H1 (cell line): Measurements from ENCODE around the gene DHRS1. TPM values are rescaled to one million over a fixed set of nuclear protein-coding genes. Genes with fewer than 3 reads are reported as not detected.

ENCODE experiments used
- CTCF ChIA-PET: fragments of 300-600 bp; sonication (Branson Sonifier 250); formaldehyde crosslinking; loops from one replicate; lab custom pipeline; 2021; ENCODE audit not compliant: partially characterized antibody; lab: Charles Lee
- POLR2A ChIA-PET: fragments of 300-600 bp; sonication (Branson Sonifier 250); formaldehyde crosslinking; loops from one replicate; lab custom pipeline; 2021; ENCODE audit warnings: inconsistent platforms; ENCODE audit not compliant: partially characterized antibody; lab: Charles Lee
- DNase-seq, 2 experiments: peaks; one replicate each; pipeline versions ENCODE4 v3.0.0 to v3.0.0-alpha.2; 2010 to 2022; ENCODE audit warnings: low spot score in 2 of 2, low read depth in 1 of 2, mixed read lengths in 1 of 2
- FAIRE-seq: peaks from 2 replicates; lab custom pipeline; 2011; peaks lifted over from hg19 to GRCh38; lab: Jason Lieb, UNC
- H2AFZ ChIP-seq: 2 replicates; pipeline ENCODE4 v1.8.1; 2012; ENCODE audit warnings: low read length, inconsistent platforms
- H2AK5ac ChIP-seq: 2 replicates; pipeline ENCODE4 v1.6.1; 2013; ENCODE audit warnings: low read depth, low read length
- H2BK120ac ChIP-seq: replicated peaks from 2 replicates; pipeline ENCODE3; 2013; ENCODE audit warnings: low read depth, low read length, inconsistent platforms
- H2BK12ac ChIP-seq: 2 replicates; pipeline ENCODE4 v1.6.1; 2013; ENCODE audit warnings: low read depth, low read length
- H2BK15ac ChIP-seq: 2 replicates; pipeline ENCODE4 v1.6.1; 2013; ENCODE audit warnings: low read length
- H2BK20ac ChIP-seq: 2 replicates; pipeline ENCODE4 v1.6.1; 2013; ENCODE audit warnings: low read length
- H2BK5ac ChIP-seq: 2 replicates; pipeline ENCODE4 v1.6.1; 2013; ENCODE audit warnings: low read depth, low read length
- H3K14ac ChIP-seq: 2 replicates; pipeline ENCODE4 v1.6.1; 2013; ENCODE audit warnings: inconsistent platforms; ENCODE audit not compliant: insufficient read length
- H3K18ac ChIP-seq: 2 replicates; pipeline ENCODE4 v1.6.1; 2013; ENCODE audit warnings: low read length; ENCODE audit errors: extremely low read depth
- H3K23ac ChIP-seq: 2 replicates; pipeline ENCODE4 v1.6.1; 2013; ENCODE audit warnings: inconsistent platforms; ENCODE audit not compliant: insufficient read length
- H3K23me2 ChIP-seq: 2 replicates; pipeline ENCODE4 v1.6.1; 2013; ENCODE audit warnings: low read depth, low read length
- H3K27ac ChIP-seq: 2 replicates; pipeline ENCODE4 v1.6.1; 2011; ENCODE audit warnings: low read depth, low read length, inconsistent platforms
- H3K27me3 ChIP-seq, 4 experiments: replicated peaks in 1 of 4; 1 replicate in 1 of 4; 2 replicates in 3 of 4; pipeline versions ENCODE4 v1.6.1 to v1.8.1; 2011 to 2013; ENCODE audit warnings: low read length in 3 of 4, mild to moderate bottlenecking in 3 of 4, inconsistent platforms in 2 of 4, mixed read lengths in 2 of 4, moderate library complexity in 1 of 4; ENCODE audit not compliant: control insufficient read depth in 3 of 4, insufficient read depth in 3 of 4; ENCODE audit errors: extremely low read depth in 1 of 4
- H3K36me3 ChIP-seq, 4 experiments: 2 replicates each; pipeline versions ENCODE4 v1.6.1 to v1.8.1; 2011 to 2013; ENCODE audit warnings: mild to moderate bottlenecking in 4 of 4, low read length in 3 of 4, moderate library complexity in 2 of 4, control low read depth in 1 of 4, inconsistent platforms in 1 of 4; ENCODE audit not compliant: insufficient read depth in 4 of 4, control insufficient read depth in 2 of 4
- H3K4ac ChIP-seq: replicated peaks from 2 replicates; pipeline ENCODE3; 2013; ENCODE audit warnings: low read length, low read depth, mixed read lengths, inconsistent platforms; ENCODE audit not compliant: insufficient read length
- H3K4me1 ChIP-seq, 4 experiments: replicated peaks in 1 of 4; 1 replicate in 1 of 4; 2 replicates in 3 of 4; pipeline versions ENCODE4 v1.6.1 to v1.8.1; 2011 to 2013; ENCODE audit warnings: low read length in 3 of 4, inconsistent platforms in 2 of 4, mixed read lengths in 1 of 4; ENCODE audit not compliant: insufficient read depth in 4 of 4, control insufficient read depth in 3 of 4
- H3K4me2 ChIP-seq, 2 experiments: 2 replicates each; pipeline versions ENCODE4 v1.6.1 to v1.8.1; 2011 to 2013; ENCODE audit warnings: low read depth in 2 of 2, low read length in 2 of 2, control low read depth in 1 of 2, inconsistent platforms in 1 of 2, mild to moderate bottlenecking in 1 of 2; ENCODE audit not compliant: insufficient read depth in 1 of 2
- H3K4me3 ChIP-seq, 4 experiments: fragments of 200-600, 300-600 bp in 1 of 4; sonication (generic), shearing (Covaris generic), sonication (Bioruptor Twin) in 1 of 4; 2 replicates each; pipeline versions ENCODE4 v1.5.1 to v1.8.1; 2011 to 2016; ENCODE audit warnings: low read length in 4 of 4, low read depth in 3 of 4, control low read depth in 2 of 4, inconsistent platforms in 2 of 4, mild to moderate bottlenecking in 2 of 4, mixed read lengths in 1 of 4, moderate library complexity in 1 of 4; ENCODE audit not compliant: insufficient read depth in 2 of 4; ENCODE audit errors: extremely low read depth in 1 of 4
- H3K56ac ChIP-seq: replicated peaks from 2 replicates; pipeline ENCODE3; 2013; ENCODE audit warnings: low read depth, mild to moderate bottlenecking, mixed read lengths, low read length, inconsistent platforms; ENCODE audit not compliant: insufficient read length
- H3K79me1 ChIP-seq: 2 replicates; pipeline ENCODE4 v1.6.1; 2013; ENCODE audit warnings: low read depth, low read length, control low read depth
- H3K79me2 ChIP-seq, 2 experiments: 2 replicates each; pipeline versions ENCODE4 v1.6.1 to v1.8.1; 2012 to 2013; ENCODE audit warnings: low read length in 2 of 2, mild to moderate bottlenecking in 2 of 2, inconsistent platforms in 1 of 2; ENCODE audit not compliant: insufficient read depth in 2 of 2, control insufficient read depth in 1 of 2
- H3K9ac ChIP-seq, 4 experiments: replicated peaks in 1 of 4; 1 replicate in 1 of 4; 2 replicates in 3 of 4; pipeline versions ENCODE4 v1.6.1 to v1.8.1; 2011 to 2013; ENCODE audit warnings: low read depth in 3 of 4, low read length in 3 of 4, control low read depth in 2 of 4, mild to moderate bottlenecking in 2 of 4, moderate library complexity in 2 of 4, inconsistent platforms in 1 of 4; ENCODE audit errors: extremely low read depth in 1 of 4
- H3K9me3 ChIP-seq, 2 experiments: 2 replicates each; pipeline versions ENCODE4 v1.6.1 to v1.8.1; 2012 to 2013; ENCODE audit warnings: mild to moderate bottlenecking in 2 of 2, moderate library complexity in 2 of 2, control low read depth in 1 of 2, inconsistent platforms in 1 of 2, low read depth in 1 of 2, low read length in 1 of 2, mixed read lengths in 1 of 2; ENCODE audit not compliant: insufficient read depth in 2 of 2
- H4K20me1 ChIP-seq, 2 experiments: replicated peaks in 1 of 2; 2 replicates each; pipeline versions ENCODE3 to v1.8.1; 2011 to 2013; ENCODE audit warnings: inconsistent platforms in 2 of 2, low read length in 2 of 2, mild to moderate bottlenecking in 1 of 2; ENCODE audit not compliant: insufficient read depth in 2 of 2, control insufficient read depth in 1 of 2
- H4K5ac ChIP-seq: 2 replicates; pipeline ENCODE4 v1.6.1; 2013; ENCODE audit warnings: low read length, low read depth, mixed read lengths, inconsistent platforms; ENCODE audit not compliant: insufficient read length
- H4K8ac ChIP-seq: 2 replicates; pipeline ENCODE4 v1.8.0; 2013; ENCODE audit warnings: mild to moderate bottlenecking, moderate library complexity, low read length, inconsistent platforms; ENCODE audit not compliant: insufficient read depth; ENCODE audit errors: extremely low read depth
- H4K91ac ChIP-seq: replicated peaks from 2 replicates; pipeline ENCODE3; 2013; ENCODE audit warnings: low read length, mixed read lengths, inconsistent platforms; ENCODE audit not compliant: insufficient read length
- CHD1 ChIP-seq: IDR thresholded peaks from 2 replicates; pipeline ENCODE4 v1.6.1; 2012; ENCODE audit warnings: low read depth, low read length, improper control_type of control experiment
- EP300 ChIP-seq, 2 experiments: IDR thresholded peaks; 1 replicate in 1 of 2; 2 replicates in 1 of 2; pipeline ENCODE4 v1.6.1; 2011 to 2012; ENCODE audit warnings: low read depth in 2 of 2, low read length in 2 of 2, mild to moderate bottlenecking in 2 of 2, borderline replicate concordance in 1 of 2, inconsistent platforms in 1 of 2, moderate library complexity in 1 of 2
- JUN ChIP-seq: IDR thresholded peaks from 2 replicates; pipeline ENCODE4 v1.6.1; 2011; ENCODE audit warnings: low read depth, mild to moderate bottlenecking, improper control_type of control experiment, low read length
- JUND ChIP-seq: IDR thresholded peaks from 2 replicates; pipeline ENCODE4 v1.6.1; 2011; ENCODE audit warnings: mild to moderate bottlenecking, improper control_type of control experiment, low read length
- KDM4A ChIP-seq: IDR thresholded peaks from one replicate; pipeline ENCODE4 v1.7.1; 2012; ENCODE audit warnings: low read depth, mild to moderate bottlenecking, moderate library complexity, low read length, inconsistent platforms; ENCODE audit not compliant: severe bottlenecking
- MAFK ChIP-seq: IDR thresholded peaks from 2 replicates; pipeline ENCODE4 v1.6.1; 2012; ENCODE audit warnings: low read depth, mild to moderate bottlenecking, improper control_type of control experiment, low read length
- POU5F1 ChIP-seq: IDR thresholded peaks from 2 replicates; pipeline ENCODE4 v1.6.1; 2011; ENCODE audit warnings: low read depth, mild to moderate bottlenecking, low read length, moderate library complexity
- SP1 ChIP-seq: IDR thresholded peaks from 2 replicates; pipeline ENCODE4 v1.6.1; 2011; ENCODE audit warnings: low read depth, low read length
- WGBS, 2 experiments: shearing (Covaris generic) in 1 of 2; methylation state at CpG; one replicate each; pipeline versions ENCODE4 v1.1.6 to v1.1.7; 2013 to 2015; ENCODE audit warnings: low lambda C conversion rate in 2 of 2, mixed read lengths in 2 of 2, inconsistent platforms in 1 of 2, low coverage in 1 of 2, missing lambda C conversion rate in 1 of 2; ENCODE audit not compliant: insufficient replicate concordance in 2 of 2, insufficient coverage in 1 of 2, insufficient read length in 1 of 2; ENCODE audit errors: extremely low coverage in 1 of 2, missing lambda C conversion rate in 1 of 2; 5-methylcytosine and 5-hydroxymethylcytosine counted together
- polyA plus RNA-seq, 7 experiments: library from polyadenylated mRNA; depleted of rRNA in 3 of 7; stranded (reverse) in 5 of 7; unstranded in 2 of 7; fragments of >200 nt in 5 of 7; fragments of 200-250 nt in 2 of 7; gene quantifications; 1 replicate in 5 of 7; 2 replicates in 1 of 7; 4 replicates in 1 of 7; pipeline versions ENCODE4 v1.2.1 to v1.2.3, GENCODE V29; 2011 to 2013; ENCODE audit warnings: missing spikeins in 2 of 7, mixed read lengths in 2 of 7
- total RNA-seq: library from RNA; stranded (reverse); fragmentation: NEBNext Ultra II Directional; extraction: Animal tissue kit (Norgen Biotek cat#: 25700); gene quantifications from 2 replicates; pipeline ENCODE4 v1.2.1, GENCODE V29; 2021

The DHRS1 gene
- total and polyA plus RNA-seq, 2 of the 8 experiments (the other 6 are each of a cell fraction or from before 2014, with no cell fraction given), result 8.8 to 31.7 TPM

DNA sequence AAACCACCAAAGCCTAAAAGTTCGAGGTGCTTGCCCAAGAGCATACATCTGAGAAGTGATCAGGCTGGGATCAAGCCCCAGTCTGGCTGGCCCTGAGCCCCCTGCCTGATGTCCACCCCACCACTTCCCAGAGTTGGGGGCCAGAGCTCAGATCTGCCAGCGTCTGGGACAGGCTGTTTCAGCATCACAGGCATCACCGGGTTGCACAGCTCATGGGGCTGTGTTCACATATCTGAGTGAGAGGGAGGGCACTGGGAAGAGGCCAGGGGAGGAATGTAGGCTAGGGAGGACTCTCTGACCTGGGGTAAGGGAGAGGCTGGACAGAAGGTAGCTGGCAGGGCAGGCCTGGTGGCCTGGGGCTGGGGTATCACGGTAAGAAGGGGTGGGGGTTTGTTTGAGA is 42.6 kb downstream of the DHRS1 start:
- H3K79me1 ChIP-seq, result no peaks in the 10 kb centered on the region

More for the DNA sequence above, 42.6 kb downstream of the DHRS1 start:
- no peak overlapping the region for H3K4ac ChIP-seq
- no peak overlapping the region for H2AK5ac ChIP-seq
- H3K4me3 ChIP-seq, result no peak overlapping the region
- H2BK15ac ChIP-seq, result no peak overlapping the region
- no peak overlapping the region for H4K8ac ChIP-seq
- no peak overlapping the region for H3K56ac ChIP-seq
- peaks cover 0 to 2% of the 10 kb centered on the region in 2 experiments for H4K20me1 ChIP-seq
- no peak for TF ChIP-seq POU5F1
- TF ChIP-seq EP300 (IDR thresholded peaks at IDR 0.05; ENCODE audit: borderline replicate concordance in 1 of 2, low read depth in 2 of 2, low read length in 2 of 2), result no peak
- TF ChIP-seq CHD1, result no peak
- no peak for TF ChIP-seq MAFK
- TF ChIP-seq JUND, result no peak
- TF ChIP-seq KDM4A, result no peak
- no peak for TF ChIP-seq JUN
- TF ChIP-seq SP1, result no peak
- WGBS, 2 experiments, result 86% methylated on average over 4 of the region's 4 CpGs; no CpG with 5 or more reads in 1 of the 2 experiments
- FAIRE-seq (no peak), DNase-seq (no peak)
- H2BK120ac ChIP-seq, result no peak overlapping the region
- H3K27ac ChIP-seq, result no peak overlapping the region
- no peak overlapping the region for H3K14ac ChIP-seq
- no peak overlapping the region for H4K91ac ChIP-seq
- no peaks in the 10 kb centered on the region; a peak in 1 of 7 replicates for H3K27me3 ChIP-seq
- ChIA-PET CTCF (interaction anchor here (0.7 to 2.5 kb wide), 5 partner anchors 14 to 49 kb away, joined by 3 to 8 read pairs (median 3); partner anchors contain the start of genes RABGGTA and TINF2), POLR2A (interaction anchor here (1.2 to 2.7 kb wide), 6 partner anchors 11 to 162 kb away, joined by 3 to 10 read pairs (median 4); partner anchors contain the start of genes PCK2 and RABGGTA)
- no peak overlapping the region for H3K23ac ChIP-seq
- no peak overlapping the region for H2BK20ac ChIP-seq
- no peaks in the 10 kb centered on the region for H3K79me2 ChIP-seq
- H2BK5ac ChIP-seq, result no peak overlapping the region
- no peak overlapping the region for H2AFZ ChIP-seq
- H3K9ac ChIP-seq, result no peak overlapping the region
- no peaks in the 10 kb centered on the region for H3K9me3 ChIP-seq
- H3K36me3 ChIP-seq, result no peaks in the 10 kb centered on the region
- H3K18ac ChIP-seq, result no peak overlapping the region
- H3K4me2 ChIP-seq, result no peak overlapping the region
- H2BK12ac ChIP-seq, result no peak overlapping the region
- no peaks in the 10 kb centered on the region for H3K23me2 ChIP-seq
- no peaks in the 10 kb centered on the region; a peak in 1 of 7 replicates for H3K4me1 ChIP-seq
- no peak overlapping the region for H4K5ac ChIP-seq
